IPS-18a (cell line): ENCODE data around the gene SSBP1.
"Not testable (repeated sequence)": the region's sequence is repeated elsewhere in the genome, so short reads cannot be mapped to it uniquely, and the experiment has no call there.

Experiments used
- H3K27ac ChIP-seq: one replicate; pipeline ENCODE4 v1.5.1; 2013; ENCODE audit warnings: low read length
- H3K27me3 ChIP-seq: one replicate; pipeline ENCODE4 v1.6.1; 2013; ENCODE audit warnings: mild to moderate bottlenecking, low read length; ENCODE audit not compliant: control insufficient read depth, insufficient read depth
- H3K36me3 ChIP-seq: one replicate; pipeline ENCODE4 v1.6.1; 2013; ENCODE audit warnings: low read depth, low read length; ENCODE audit not compliant: control insufficient read depth
- H3K4me1 ChIP-seq: one replicate; pipeline ENCODE4 v1.6.1; 2013; ENCODE audit warnings: low read depth, low read length; ENCODE audit not compliant: control insufficient read depth
- H3K4me3 ChIP-seq: one replicate; pipeline ENCODE4 v1.5.1; 2013; ENCODE audit warnings: low read length
- H3K9ac ChIP-seq: one replicate; pipeline ENCODE4 v1.6.1; 2013; ENCODE audit warnings: mild to moderate bottlenecking, low read length, moderate library complexity
- H3K9me3 ChIP-seq: one replicate; pipeline ENCODE4 v1.6.1; 2013; ENCODE audit warnings: low read depth, low read length; ENCODE audit not compliant: control insufficient read depth

The SSBP1 gene, protein sequence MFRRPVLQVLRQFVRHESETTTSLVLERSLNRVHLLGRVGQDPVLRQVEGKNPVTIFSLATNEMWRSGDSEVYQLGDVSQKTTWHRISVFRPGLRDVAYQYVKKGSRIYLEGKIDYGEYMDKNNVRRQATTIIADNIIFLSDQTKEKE

DNA sequence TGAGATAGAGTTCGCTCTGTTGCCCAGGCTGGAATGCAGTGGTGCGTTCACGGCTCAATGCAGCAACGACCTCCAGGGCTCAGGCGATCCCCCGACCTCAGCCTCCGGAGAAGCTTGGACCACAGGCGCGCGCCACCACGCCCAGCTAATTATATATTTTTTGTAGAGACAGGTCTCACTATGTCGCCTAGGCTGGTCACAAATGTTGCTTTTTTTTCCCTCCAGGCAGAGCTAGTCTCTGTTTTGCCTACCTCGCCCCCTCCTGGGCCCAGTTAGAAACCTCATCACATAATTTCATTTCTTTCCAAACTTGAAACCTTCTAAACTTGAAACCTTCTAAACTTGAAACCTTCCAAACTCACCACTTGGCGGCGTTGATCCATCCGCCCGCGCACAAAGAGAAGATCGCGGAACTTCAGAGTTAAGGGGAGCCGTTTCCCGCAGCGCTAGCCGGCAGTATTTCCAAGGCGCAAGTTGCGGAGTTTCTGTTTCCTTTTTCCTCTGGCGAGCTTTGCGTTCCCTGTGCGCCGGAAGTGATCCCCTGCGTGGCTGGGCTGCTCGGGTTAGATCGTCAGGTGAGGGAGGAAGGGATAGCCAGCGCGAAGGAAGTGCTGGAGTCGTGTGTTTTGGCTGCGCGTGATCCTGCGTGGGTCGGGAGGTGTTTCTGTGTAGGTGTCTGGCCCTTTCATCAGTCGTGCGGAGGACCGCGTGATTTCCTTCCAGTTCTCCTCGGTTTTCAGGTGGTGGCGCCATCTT is at the start of gene SSBP1:
Gene SSBP1 (plus strand): TSS at position 523 of the 756 bp plus-strand sequence. CDS start 809 bp downstream, outside the sequence.
- Histone ChIP-seq H3K27ac (peak within 1 kb of the TSS; percentile 90), H3K9ac (peak within 1 kb of the TSS; percentile 97), H3K4me1 (peaks cover 6% of the 10 kb centered on the region), H3K9me3 (no peaks in the 10 kb centered on the region), H3K4me3 (peak within 1 kb of the TSS; percentile 96), H3K36me3 (peaks cover 31% of the 10 kb centered on the region), H3K27me3 (no peaks in the 10 kb centered on the region)

DNA sequence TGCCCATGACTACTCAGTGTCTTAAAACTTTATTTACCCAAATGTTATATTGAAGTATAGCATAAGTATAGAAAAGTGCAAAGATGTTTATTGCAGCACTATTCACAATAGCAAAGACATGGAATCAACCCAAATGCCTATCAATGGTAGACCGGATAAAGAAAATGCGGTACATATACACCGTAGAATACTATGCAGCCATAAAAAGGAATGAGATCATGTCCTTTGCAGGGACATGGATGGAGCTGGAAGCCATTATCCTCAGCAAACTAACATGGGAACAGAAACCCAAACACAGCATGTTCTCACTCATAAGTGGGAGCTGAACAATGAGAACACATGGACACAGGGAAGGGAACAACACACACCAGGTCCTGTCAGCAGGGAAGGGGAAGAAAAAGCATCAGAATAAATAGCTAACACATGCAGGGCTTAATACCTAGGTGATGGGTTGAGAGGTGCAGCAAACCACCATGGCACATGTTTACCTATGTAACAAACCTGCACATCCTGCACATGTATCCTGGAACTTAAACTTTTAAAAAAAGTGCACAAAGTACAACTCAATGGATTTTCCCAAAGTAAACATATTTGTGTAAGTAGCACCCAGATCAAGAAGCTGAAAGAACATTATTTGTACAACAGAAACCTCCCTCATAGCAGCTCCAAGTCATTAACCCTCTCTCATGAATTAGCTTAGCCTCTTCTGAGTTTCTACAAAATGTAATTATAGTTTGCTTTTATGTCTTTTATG is 48.9 kb upstream of the SSBP1 start:
- H3K4me3 ChIP-seq, H3K27me3 ChIP-seq, H3K4me1 ChIP-seq, H3K27ac ChIP-seq, H3K9me3 ChIP-seq, H3K9ac ChIP-seq, H3K36me3 ChIP-seq: not testable (repeated sequence)

DNA sequence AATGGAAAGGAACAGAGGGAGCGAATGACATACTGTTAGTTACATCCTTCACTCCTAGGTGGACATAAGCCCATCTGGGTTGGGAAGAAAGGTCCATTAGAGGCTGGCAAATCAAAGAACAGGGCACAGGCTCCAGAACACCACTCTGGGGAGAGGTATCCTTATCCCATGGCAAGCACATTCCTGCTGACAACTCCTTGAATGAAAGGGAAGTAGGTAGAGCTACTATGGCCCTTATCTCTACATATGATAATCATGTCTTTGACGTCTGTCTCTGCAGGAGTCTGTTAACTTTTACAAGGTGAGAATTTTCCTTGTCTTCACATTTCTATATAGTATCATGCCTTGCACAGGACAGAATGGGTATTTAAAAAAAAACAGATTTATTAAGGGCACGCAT is 46.6 kb upstream of the SSBP1 start:
- Histone ChIP-seq H3K27me3 (no peaks in the 10 kb centered on the region), H3K9me3 (no peaks in the 10 kb centered on the region), H3K9ac (no peak overlapping the region), H3K36me3 (no peaks in the 10 kb centered on the region), H3K4me3 (no peak overlapping the region), H3K4me1 (peaks cover 7% of the 10 kb centered on the region), H3K27ac (no peak overlapping the region)

DNA sequence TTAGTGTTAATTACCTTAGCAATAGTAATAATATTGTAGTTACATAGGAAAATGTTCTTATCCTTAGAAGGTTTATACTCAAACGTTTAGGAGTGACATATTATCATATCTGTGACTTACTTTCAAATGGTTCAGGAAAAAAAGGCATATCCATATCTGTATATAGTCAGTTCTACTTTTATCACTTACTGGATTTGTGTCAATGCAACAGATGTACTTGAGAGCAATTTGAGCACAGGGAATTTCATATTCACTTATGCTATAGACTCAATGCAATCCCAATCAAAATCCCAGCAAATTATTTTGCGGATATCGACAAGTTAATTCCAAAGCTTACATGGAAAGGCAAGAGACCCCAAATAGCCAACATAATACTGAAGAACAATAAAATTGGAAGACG is 46.2 kb upstream of the SSBP1 start:
- H3K4me3 ChIP-seq, result no peak overlapping the region
- no peaks in the 10 kb centered on the region for H3K27me3 ChIP-seq
- no peaks in the 10 kb centered on the region for H3K9me3 ChIP-seq
- no peak overlapping the region for H3K9ac ChIP-seq
- no peak overlapping the region for H3K27ac ChIP-seq
- no peaks in the 10 kb centered on the region for H3K36me3 ChIP-seq
- H3K4me1 ChIP-seq, result peaks cover 8% of the 10 kb centered on the region

- no peak overlapping the region for H3K9ac ChIP-seq
- no peaks in the 10 kb centered on the region for H3K27me3 ChIP-seq
- no peak overlapping the region for H3K4me3 ChIP-seq
- H3K9me3 ChIP-seq, result no peaks in the 10 kb centered on the region
- no peaks in the 10 kb centered on the region for H3K36me3 ChIP-seq
- peaks cover 19% of the 10 kb centered on the region for H3K4me1 ChIP-seq
- no peak overlapping the region for H3K27ac ChIP-seq
Observed at GRCh38 chr7:141693082-141693481, 45.1 kb upstream of the SSBP1 start.

DNA sequence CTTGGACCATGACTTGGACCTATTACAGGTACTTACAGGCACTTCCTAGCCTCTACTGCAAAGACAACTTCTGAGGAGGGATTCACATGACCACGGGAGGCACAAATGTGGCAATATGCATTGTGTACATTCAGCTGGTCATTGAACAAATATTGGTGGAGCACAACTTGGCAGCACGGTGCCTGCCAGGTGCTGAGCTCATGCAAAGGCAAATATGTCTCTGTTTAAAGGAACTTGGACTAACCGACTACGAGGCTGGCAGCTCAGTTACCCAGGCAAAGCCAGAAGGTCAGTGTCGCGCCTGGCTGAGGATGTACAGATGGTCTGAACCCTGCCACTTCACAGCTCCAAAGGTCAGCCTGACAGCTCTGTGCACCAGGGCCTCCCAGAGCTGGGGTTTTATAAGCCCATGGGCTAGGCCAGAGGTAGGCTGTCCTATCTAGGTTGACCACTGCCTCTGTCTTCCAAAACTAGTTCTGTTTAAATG is 42.3 kb upstream of the SSBP1 start:
- Histone ChIP-seq H3K36me3 (no peaks in the 10 kb centered on the region), H3K27ac (no peak overlapping the region), H3K9me3 (no peaks in the 10 kb centered on the region), H3K4me3 (no peak overlapping the region), H3K4me1 (peaks cover 31% of the 10 kb centered on the region), H3K27me3 (peaks cover 9% of the 10 kb centered on the region), H3K9ac (no peak overlapping the region)

- Histone ChIP-seq H3K9ac (no peak overlapping the region), H3K9me3 (no peaks in the 10 kb centered on the region), H3K27me3 (peaks cover 11% of the 10 kb centered on the region), H3K4me1 (peaks cover 31% of the 10 kb centered on the region), H3K4me3 (no peak overlapping the region), H3K36me3 (no peaks in the 10 kb centered on the region), H3K27ac (no peak overlapping the region)
Observed at GRCh38 chr7:141696348-141696747, 41.8 kb upstream of the SSBP1 start.

- Histone ChIP-seq H3K27me3 (peaks cover 13% of the 10 kb centered on the region), H3K36me3 (no peaks in the 10 kb centered on the region), H3K4me3 (no peak overlapping the region), H3K9me3 (no peaks in the 10 kb centered on the region), H3K4me1 (peaks cover 27% of the 10 kb centered on the region), H3K27ac (no peak overlapping the region), H3K9ac (no peak overlapping the region)
Observed at GRCh38 chr7:141697211-141697871, 40.8 kb upstream of the SSBP1 start.

DNA sequence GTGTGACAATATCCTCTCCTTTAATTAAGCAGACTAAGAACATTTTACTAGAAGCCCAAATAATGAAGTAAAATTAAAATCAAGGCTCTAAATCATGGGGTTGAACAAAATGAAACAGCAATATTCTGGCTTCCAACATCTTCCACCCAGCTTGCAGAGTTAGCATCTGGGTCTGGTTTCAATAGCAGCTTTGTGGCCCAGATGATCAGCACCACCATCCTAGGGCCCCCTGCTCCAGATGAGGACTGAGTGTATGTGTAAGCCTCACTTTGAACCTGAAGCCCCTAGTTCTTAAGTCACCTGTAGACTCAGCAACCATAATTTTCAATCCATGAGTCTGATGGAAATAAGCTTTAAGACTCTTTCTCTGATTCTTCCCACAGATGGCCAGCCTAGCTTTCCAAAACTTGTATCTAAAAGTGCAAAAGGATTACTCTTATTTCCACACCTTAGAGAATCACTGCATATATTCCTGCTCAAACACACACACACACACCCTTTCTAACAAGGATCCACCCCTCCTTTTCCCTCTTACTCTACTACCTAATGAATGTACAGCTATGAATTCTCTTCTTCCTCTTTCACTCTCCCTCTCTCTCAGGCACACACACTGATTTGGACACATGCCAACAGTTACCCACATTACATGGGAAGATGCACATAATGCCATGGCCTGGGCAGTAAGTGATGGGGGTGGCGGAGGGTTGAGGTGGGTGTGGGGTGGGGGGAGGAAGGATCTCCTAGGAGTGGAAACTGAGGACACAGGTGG is 39.7 kb upstream of the SSBP1 start:
- Histone ChIP-seq H3K27me3 (peaks cover 23% of the 10 kb centered on the region), H3K4me3 (no peak overlapping the region), H3K9me3 (no peaks in the 10 kb centered on the region), H3K36me3 (no peaks in the 10 kb centered on the region), H3K27ac (no peak overlapping the region), H3K4me1 (peaks cover 30% of the 10 kb centered on the region), H3K9ac (no peak overlapping the region)

GRCh38 chr7:141699860-141700259 is 38.3 kb upstream of the SSBP1 start:
- peaks cover 28% of the 10 kb centered on the region for H3K27me3 ChIP-seq
- H3K9me3 ChIP-seq, result no peaks in the 10 kb centered on the region
- no peaks in the 10 kb centered on the region for H3K36me3 ChIP-seq
- H3K4me3 ChIP-seq, result no peak overlapping the region
- H3K4me1 ChIP-seq, result peaks cover 30% of the 10 kb centered on the region
- H3K9ac ChIP-seq, result no peak overlapping the region
- no peak overlapping the region for H3K27ac ChIP-seq
